Ishikawa (cell line): ENCODE data around the gene MYH15.

Source experiments
- CEBPB ChIP-seq: IDR thresholded peaks from 2 replicates; pipeline ENCODE4 v1.6.1; 2012
- CREB1 ChIP-seq: IDR thresholded peaks from 2 replicates; pipeline ENCODE4 v1.6.1; 2012; ENCODE audit warnings: low read depth
- EGR1 ChIP-seq: IDR thresholded peaks from 2 replicates; pipeline ENCODE4 v1.6.1; 2012
- EP300 ChIP-seq: IDR thresholded peaks from 2 replicates; pipeline ENCODE4 v1.6.1; 2012; ENCODE audit warnings: borderline replicate concordance
- FOXM1 ChIP-seq: IDR thresholded peaks from 2 replicates; pipeline ENCODE4 v1.6.1; 2012; ENCODE audit warnings: low read depth, borderline replicate concordance
- NFIC ChIP-seq: IDR thresholded peaks from 2 replicates; pipeline ENCODE4 v1.6.1; 2012
- RAD21 ChIP-seq: IDR thresholded peaks from 2 replicates; pipeline ENCODE4 v1.6.1; 2012; ENCODE audit warnings: low read depth
- TAF1 ChIP-seq: IDR thresholded peaks from 2 replicates; pipeline ENCODE4 v1.6.1; 2012; ENCODE audit warnings: low read depth, mild to moderate bottlenecking
- TCF12 ChIP-seq: IDR thresholded peaks from 2 replicates; pipeline ENCODE4 v1.6.1; 2012; ENCODE audit warnings: low read depth
- USF1 ChIP-seq: IDR thresholded peaks from 2 replicates; pipeline ENCODE4 v1.6.1; 2012
- YY1 ChIP-seq: IDR thresholded peaks from 2 replicates; pipeline ENCODE4 v1.6.1; 2012; ENCODE audit warnings: low read depth
- ZBTB7A ChIP-seq: IDR thresholded peaks from 2 replicates; pipeline ENCODE4 v1.6.1; 2012; ENCODE audit warnings: low read depth
- TF ChIP-seq, protein P1 (sequence below): IDR thresholded peaks from 2 replicates; pipeline ENCODE4 v1.6.1; 2012; ENCODE audit warnings: low read depth, mild to moderate bottlenecking
- TF ChIP-seq, protein P2 (sequence below): IDR thresholded peaks from 2 replicates; pipeline ENCODE4 v1.6.1; 2012

GRCh38 chr3:108383306-108383705, 127.1 kb downstream of the MYH15 start:
- TF ChIP-seq TCF12 (no peak), CREB1 (no peak), NFIC (no peak), FOXM1 (no peak), TAF1 (no peak), CEBPB (no peak), YY1 (no peak), EP300 (no peak), RAD21 (no peak), USF1 (no peak), EGR1 (no peak), ZBTB7A (no peak)
- TF ChIP-seq, protein P1, sequence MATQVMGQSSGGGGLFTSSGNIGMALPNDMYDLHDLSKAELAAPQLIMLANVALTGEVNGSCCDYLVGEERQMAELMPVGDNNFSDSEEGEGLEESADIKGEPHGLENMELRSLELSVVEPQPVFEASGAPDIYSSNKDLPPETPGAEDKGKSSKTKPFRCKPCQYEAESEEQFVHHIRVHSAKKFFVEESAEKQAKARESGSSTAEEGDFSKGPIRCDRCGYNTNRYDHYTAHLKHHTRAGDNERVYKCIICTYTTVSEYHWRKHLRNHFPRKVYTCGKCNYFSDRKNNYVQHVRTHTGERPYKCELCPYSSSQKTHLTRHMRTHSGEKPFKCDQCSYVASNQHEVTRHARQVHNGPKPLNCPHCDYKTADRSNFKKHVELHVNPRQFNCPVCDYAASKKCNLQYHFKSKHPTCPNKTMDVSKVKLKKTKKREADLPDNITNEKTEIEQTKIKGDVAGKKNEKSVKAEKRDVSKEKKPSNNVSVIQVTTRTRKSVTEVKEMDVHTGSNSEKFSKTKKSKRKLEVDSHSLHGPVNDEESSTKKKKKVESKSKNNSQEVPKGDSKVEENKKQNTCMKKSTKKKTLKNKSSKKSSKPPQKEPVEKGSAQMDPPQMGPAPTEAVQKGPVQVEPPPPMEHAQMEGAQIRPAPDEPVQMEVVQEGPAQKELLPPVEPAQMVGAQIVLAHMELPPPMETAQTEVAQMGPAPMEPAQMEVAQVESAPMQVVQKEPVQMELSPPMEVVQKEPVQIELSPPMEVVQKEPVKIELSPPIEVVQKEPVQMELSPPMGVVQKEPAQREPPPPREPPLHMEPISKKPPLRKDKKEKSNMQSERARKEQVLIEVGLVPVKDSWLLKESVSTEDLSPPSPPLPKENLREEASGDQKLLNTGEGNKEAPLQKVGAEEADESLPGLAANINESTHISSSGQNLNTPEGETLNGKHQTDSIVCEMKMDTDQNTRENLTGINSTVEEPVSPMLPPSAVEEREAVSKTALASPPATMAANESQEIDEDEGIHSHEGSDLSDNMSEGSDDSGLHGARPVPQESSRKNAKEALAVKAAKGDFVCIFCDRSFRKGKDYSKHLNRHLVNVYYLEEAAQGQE, result no peak
- TF ChIP-seq, protein P2, sequence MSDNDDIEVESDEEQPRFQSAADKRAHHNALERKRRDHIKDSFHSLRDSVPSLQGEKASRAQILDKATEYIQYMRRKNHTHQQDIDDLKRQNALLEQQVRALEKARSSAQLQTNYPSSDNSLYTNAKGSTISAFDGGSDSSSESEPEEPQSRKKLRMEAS, result no peak
